ENCODE results near the gene PRAC2. TPM values are rescaled to one million over a fixed set of nuclear protein-coding genes. Genes with fewer than 3 reads are reported as not detected.

The PRAC2 gene
- total RNA-seq, 1 donor: not detected

DNA sequence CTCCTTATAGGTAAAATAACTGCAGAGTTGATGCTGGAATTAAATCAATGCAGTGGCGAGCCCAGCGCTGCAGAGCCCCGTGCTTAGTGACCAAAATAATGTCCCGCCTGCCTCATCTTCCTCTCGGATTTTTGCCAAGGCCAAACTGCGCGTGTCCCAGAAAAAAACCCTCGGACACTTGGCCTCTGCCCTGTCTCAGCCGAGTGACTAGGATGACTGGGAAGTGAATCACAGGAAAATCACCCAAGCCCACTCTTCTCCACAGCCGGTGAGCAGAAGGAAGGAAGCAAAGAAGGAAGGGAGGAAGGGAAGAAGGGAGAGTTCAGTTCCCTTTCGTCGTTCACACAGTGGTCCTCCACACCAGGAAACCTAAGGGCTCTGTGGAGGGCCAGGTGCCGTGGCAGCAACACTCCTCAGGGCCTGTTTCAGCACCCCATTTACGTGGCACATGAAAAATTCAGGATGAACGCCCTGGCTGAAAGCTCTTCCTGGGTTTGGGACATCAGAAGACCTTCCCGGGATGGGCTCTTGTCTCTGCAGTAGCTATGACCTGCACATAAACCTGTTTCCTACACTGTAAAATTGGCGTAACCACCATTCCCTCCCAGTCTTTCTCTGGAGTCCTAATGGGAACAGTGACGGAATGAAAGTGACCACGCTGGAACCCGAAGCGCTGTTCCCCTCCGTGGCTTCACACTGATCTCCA, 31.0 kb downstream of the PRAC2 start:
- Histone ChIP-seq H4K20me1 (ENCODE audit: insufficient read depth, low read length) (peaks cover 3% of the 10 kb centered on the region), H3K4me3 (ENCODE audit: insufficient read depth, low read length) (no peak overlapping the region), H3K4me1 (ENCODE audit: insufficient read depth, low read length) (peaks cover 3% of the 10 kb centered on the region), H3K36me3 (ENCODE audit: insufficient read depth, low read length) (no peaks in the 10 kb centered on the region), H3K9me3 (ENCODE audit: low read depth, low read length) (no peaks in the 10 kb centered on the region), H3K27me3 (ENCODE audit: insufficient read depth, low read length) (peaks cover 95% of the 10 kb centered on the region), H2AFZ (ENCODE audit: low read length) (no peak overlapping the region), H3K4me2 (ENCODE audit: insufficient read depth, low read length) (no peak overlapping the region), H3K79me2 (ENCODE audit: insufficient read depth, low read length) (no peaks in the 10 kb centered on the region), H3K27ac (ENCODE audit: low read depth, low read length) (no peak overlapping the region)
- peak; percentile 79 for DNase-seq (ENCODE audit: insufficient read length, low spot score, missing footprints)
- TF ChIP-seq, protein P1, sequence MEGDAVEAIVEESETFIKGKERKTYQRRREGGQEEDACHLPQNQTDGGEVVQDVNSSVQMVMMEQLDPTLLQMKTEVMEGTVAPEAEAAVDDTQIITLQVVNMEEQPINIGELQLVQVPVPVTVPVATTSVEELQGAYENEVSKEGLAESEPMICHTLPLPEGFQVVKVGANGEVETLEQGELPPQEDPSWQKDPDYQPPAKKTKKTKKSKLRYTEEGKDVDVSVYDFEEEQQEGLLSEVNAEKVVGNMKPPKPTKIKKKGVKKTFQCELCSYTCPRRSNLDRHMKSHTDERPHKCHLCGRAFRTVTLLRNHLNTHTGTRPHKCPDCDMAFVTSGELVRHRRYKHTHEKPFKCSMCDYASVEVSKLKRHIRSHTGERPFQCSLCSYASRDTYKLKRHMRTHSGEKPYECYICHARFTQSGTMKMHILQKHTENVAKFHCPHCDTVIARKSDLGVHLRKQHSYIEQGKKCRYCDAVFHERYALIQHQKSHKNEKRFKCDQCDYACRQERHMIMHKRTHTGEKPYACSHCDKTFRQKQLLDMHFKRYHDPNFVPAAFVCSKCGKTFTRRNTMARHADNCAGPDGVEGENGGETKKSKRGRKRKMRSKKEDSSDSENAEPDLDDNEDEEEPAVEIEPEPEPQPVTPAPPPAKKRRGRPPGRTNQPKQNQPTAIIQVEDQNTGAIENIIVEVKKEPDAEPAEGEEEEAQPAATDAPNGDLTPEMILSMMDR (IDR thresholded peaks at IDR 0.05; ENCODE audit: extremely low read depth, low read depth, low read length): no peak

DNA sequence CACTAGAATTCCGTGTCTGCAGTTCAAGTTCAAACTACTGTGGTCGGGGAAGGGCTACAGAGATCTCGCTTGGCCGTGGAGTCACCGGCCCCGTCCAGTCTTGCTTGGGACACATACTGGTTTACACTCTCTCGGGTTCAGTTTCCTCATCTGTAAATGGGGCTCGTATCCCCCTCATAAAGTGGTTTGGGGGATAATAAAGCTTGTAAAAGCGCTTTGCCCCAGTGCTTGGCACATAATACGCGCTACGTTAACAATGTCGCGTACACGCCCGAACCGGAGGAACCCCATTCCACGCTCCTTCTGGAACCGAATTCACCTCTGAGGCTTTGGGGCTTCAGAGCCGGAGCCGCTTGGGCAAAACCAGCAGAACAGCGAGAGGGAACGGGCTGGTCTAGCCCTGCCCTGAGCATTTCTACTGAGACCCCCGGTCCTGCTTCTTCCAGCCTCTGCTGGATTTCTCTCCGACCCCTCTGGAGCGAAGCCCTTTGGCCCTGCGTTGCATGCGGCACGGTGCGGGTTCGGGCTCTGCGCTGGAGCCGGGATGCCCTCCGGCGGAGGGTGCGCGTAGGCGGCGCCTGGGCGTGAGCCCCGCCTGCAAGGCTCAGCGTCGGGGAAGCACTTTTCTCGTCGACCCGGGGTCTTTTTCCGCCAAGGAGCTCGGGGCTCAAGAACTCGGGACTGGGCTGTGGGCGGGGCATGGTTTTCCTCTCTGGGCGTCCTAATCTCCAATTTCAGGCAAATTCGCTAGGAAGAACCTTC, 31.7 kb downstream of the PRAC2 start:
- no peaks in the 10 kb centered on the region for H3K36me3 ChIP-seq (ENCODE audit: insufficient read depth, low read length)
- peaks cover 92% of the 10 kb centered on the region for H3K27me3 ChIP-seq (ENCODE audit: insufficient read depth, low read length)
- H4K20me1 ChIP-seq (ENCODE audit: insufficient read depth, low read length): peaks cover 3% of the 10 kb centered on the region
- TF ChIP-seq, protein P1 (IDR thresholded peaks at IDR 0.05; ENCODE audit: extremely low read depth, low read depth, low read length): no peak
- peak; percentile 46 for DNase-seq (ENCODE audit: insufficient read length, low spot score, missing footprints)
- peaks cover 3% of the 10 kb centered on the region for H3K4me1 ChIP-seq (ENCODE audit: insufficient read depth, low read length)
- no peaks in the 10 kb centered on the region for H3K79me2 ChIP-seq (ENCODE audit: insufficient read depth, low read length)
- H2AFZ ChIP-seq (ENCODE audit: low read length): no peak overlapping the region
- H3K4me3 ChIP-seq (ENCODE audit: insufficient read depth, low read length): no peak overlapping the region
- no peak overlapping the region for H3K27ac ChIP-seq (ENCODE audit: low read depth, low read length)
- no peaks in the 10 kb centered on the region for H3K9me3 ChIP-seq (ENCODE audit: low read depth, low read length)
- H3K4me2 ChIP-seq (ENCODE audit: insufficient read depth, low read length): no peak overlapping the region

DNA sequence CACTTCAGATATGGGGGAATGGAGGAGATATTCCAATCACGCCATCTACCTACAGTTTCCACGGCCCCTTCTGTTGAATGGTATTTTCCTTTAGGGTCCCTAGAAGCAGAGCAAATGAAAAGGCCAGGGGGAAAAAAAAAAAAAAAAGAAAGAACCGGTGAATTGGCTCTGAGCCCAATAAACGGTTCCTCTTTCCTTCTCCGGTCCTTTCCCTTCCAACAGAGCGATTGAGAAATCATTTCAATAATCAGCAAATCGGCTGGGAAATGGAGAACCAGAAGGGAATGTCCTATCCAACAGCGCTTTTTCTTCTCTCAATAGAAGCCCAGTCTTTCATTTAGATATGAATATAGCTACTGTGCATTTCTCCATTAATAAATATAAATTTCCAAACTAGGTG, 32.4 kb downstream of the PRAC2 start:
- Histone ChIP-seq H3K9me3 (ENCODE audit: low read depth, low read length) (no peaks in the 10 kb centered on the region), H3K27me3 (ENCODE audit: insufficient read depth, low read length) (peaks cover 86% of the 10 kb centered on the region)

More for the DNA sequence above, 32.4 kb downstream of the PRAC2 start:
- Histone ChIP-seq H4K20me1 (ENCODE audit: insufficient read depth, low read length) (peaks cover 3% of the 10 kb centered on the region), H3K4me2 (ENCODE audit: insufficient read depth, low read length) (no peak overlapping the region), H2AFZ (ENCODE audit: low read length) (no peak overlapping the region), H3K4me1 (ENCODE audit: insufficient read depth, low read length) (peaks cover 3% of the 10 kb centered on the region), H3K4me3 (ENCODE audit: insufficient read depth, low read length) (no peak overlapping the region), H3K27ac (ENCODE audit: low read depth, low read length) (no peak overlapping the region), H3K36me3 (ENCODE audit: insufficient read depth, low read length) (no peaks in the 10 kb centered on the region), H3K79me2 (ENCODE audit: insufficient read depth, low read length) (no peaks in the 10 kb centered on the region)
- no peak for DNase-seq (ENCODE audit: insufficient read length, low spot score, missing footprints)
- TF ChIP-seq, protein P1 (IDR thresholded peaks at IDR 0.05; ENCODE audit: extremely low read depth, low read depth, low read length): no peak

Measured in osteoblast (primary cell).